ENCODE data around the gene MED28.
A peak's percentile ranks its signal among the peaks of the same experiment; 100 is the strongest.

DNA sequence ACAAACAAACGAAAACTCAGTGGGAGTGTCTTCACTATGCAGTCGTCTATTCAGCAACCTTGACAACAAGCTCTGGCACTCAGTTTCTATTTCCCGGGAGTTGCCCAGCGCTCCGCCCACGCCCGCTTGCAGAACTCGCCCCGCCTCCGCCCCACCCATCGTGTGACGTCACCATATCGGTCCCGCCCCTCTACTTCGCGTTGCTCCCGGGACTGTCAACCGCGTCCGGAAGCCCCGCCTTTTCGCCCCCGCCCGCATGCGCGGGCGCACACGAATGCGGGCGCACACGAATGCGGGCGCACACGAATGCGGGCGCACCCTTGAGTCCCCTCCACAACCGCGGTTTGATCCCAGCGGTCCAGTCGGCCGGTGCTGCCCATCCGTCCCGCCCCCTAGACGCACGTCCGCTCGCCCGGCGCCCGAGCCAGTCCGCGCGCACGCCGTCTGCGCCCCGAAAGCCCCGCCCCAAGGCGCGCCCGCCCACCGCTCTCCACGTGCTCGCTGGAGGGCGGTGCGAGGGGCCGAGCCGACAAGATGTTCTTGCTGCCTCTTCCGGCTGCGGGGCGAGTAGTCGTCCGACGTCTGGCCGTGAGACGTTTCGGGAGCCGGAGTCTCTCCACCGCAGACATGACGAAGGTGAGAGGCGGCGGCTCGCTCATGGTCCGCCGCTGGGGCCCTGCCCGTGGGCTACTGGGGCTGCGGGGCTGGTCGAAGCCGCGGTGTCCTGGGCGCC is 37.3 kb upstream of the MED28 start, which contains the start of gene LAP3:
- TF ChIP-seq, protein P1, sequence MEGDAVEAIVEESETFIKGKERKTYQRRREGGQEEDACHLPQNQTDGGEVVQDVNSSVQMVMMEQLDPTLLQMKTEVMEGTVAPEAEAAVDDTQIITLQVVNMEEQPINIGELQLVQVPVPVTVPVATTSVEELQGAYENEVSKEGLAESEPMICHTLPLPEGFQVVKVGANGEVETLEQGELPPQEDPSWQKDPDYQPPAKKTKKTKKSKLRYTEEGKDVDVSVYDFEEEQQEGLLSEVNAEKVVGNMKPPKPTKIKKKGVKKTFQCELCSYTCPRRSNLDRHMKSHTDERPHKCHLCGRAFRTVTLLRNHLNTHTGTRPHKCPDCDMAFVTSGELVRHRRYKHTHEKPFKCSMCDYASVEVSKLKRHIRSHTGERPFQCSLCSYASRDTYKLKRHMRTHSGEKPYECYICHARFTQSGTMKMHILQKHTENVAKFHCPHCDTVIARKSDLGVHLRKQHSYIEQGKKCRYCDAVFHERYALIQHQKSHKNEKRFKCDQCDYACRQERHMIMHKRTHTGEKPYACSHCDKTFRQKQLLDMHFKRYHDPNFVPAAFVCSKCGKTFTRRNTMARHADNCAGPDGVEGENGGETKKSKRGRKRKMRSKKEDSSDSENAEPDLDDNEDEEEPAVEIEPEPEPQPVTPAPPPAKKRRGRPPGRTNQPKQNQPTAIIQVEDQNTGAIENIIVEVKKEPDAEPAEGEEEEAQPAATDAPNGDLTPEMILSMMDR (IDR thresholded peaks at IDR 0.05): peak in 2 of 4 experiments; percentile 7 to 13
- TF ChIP-seq POLR2AphosphoS5 (IDR thresholded peaks at IDR 0.05): peak; percentile 91
- peak; percentile 86 for TF ChIP-seq POLR2A (IDR thresholded peaks at IDR 0.05)

All from prostate gland (tissue), 2 donors.